Stomach (tissue), 4 donors: ENCODE data around the gene RBFOX1.

Experiments used
- EP300 ChIP-seq: sonication (generic); formaldehyde crosslinking; IDR thresholded peaks from one replicate; pipeline ENCODE4 v1.6.1; 2017; ENCODE audit warnings: antibody characterized with exemption
- POLR2A ChIP-seq, 4 donors: fragments of 450-650 bp; IDR thresholded peaks; one replicate each; pipeline ENCODE4 v1.6.1; 2016; ENCODE audit warnings: antibody characterized with exemption in 4 of 4, control low read depth in 2 of 4, mild to moderate bottlenecking in 1 of 4, moderate library complexity in 1 of 4
- POLR2AphosphoS5 ChIP-seq, 3 donors: sonication (generic); formaldehyde crosslinking; IDR thresholded peaks; one replicate each; pipeline ENCODE4 v1.6.1; 2016; ENCODE audit warnings: antibody characterized with exemption in 3 of 3
- TF ChIP-seq, protein P1 (sequence below), 7 experiments: fragments of 450-650 bp in 4 of 7; fragments of 200-600 bp in 3 of 7; sonication (generic) in 3 of 7; IDR thresholded peaks; one replicate each; pipeline ENCODE4 v1.5.1; 2016 to 2019; ENCODE audit warnings: antibody characterized with exemption in 7 of 7, control low read depth in 2 of 7, mild to moderate bottlenecking in 1 of 7

DNA sequence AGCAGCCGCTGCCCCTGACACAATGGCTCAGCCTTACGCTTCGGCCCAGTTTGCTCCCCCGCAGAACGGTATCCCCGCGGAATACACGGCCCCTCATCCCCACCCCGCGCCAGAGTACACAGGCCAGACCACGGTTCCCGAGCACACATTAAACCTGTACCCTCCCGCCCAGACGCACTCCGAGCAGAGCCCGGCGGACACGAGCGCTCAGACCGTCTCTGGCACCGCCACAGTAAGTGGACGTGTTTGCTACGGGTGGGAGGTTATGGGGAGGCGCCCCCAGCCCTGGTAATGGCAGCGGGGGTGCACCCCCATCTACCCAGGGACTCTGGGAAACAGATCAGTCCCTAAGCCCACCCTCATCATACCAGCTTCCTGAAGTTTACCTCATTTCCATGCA lies 185.5 kb downstream of the RBFOX1 start:
- TF ChIP-seq, protein P1, sequence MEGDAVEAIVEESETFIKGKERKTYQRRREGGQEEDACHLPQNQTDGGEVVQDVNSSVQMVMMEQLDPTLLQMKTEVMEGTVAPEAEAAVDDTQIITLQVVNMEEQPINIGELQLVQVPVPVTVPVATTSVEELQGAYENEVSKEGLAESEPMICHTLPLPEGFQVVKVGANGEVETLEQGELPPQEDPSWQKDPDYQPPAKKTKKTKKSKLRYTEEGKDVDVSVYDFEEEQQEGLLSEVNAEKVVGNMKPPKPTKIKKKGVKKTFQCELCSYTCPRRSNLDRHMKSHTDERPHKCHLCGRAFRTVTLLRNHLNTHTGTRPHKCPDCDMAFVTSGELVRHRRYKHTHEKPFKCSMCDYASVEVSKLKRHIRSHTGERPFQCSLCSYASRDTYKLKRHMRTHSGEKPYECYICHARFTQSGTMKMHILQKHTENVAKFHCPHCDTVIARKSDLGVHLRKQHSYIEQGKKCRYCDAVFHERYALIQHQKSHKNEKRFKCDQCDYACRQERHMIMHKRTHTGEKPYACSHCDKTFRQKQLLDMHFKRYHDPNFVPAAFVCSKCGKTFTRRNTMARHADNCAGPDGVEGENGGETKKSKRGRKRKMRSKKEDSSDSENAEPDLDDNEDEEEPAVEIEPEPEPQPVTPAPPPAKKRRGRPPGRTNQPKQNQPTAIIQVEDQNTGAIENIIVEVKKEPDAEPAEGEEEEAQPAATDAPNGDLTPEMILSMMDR (IDR thresholded peaks at IDR 0.05), result no peak
- TF ChIP-seq POLR2AphosphoS5 (IDR thresholded peaks at IDR 0.05) (no peak), POLR2A (IDR thresholded peaks at IDR 0.05) (no peak), EP300 (no peak)
